DND-41 (cell line): Measurements from ENCODE around the gene NRXN2.

Source experiments
- EZH2 ChIP-seq: IDR thresholded peaks from 3 replicates; pipeline ENCODE4 v1.6.1; 2012; ENCODE audit warnings: borderline replicate concordance, low read depth, mild to moderate bottlenecking, moderate library complexity, low read length, inconsistent platforms; ENCODE audit not compliant: severe bottlenecking
- TF ChIP-seq, protein P1 (sequence below): IDR thresholded peaks from 2 replicates; pipeline ENCODE4 v1.5.1; 2012; ENCODE audit warnings: borderline replicate concordance, low read length, moderate library complexity, mild to moderate bottlenecking; ENCODE audit not compliant: poor library complexity, severe bottlenecking; ENCODE audit errors: extremely low read depth

- TF ChIP-seq, protein P1, sequence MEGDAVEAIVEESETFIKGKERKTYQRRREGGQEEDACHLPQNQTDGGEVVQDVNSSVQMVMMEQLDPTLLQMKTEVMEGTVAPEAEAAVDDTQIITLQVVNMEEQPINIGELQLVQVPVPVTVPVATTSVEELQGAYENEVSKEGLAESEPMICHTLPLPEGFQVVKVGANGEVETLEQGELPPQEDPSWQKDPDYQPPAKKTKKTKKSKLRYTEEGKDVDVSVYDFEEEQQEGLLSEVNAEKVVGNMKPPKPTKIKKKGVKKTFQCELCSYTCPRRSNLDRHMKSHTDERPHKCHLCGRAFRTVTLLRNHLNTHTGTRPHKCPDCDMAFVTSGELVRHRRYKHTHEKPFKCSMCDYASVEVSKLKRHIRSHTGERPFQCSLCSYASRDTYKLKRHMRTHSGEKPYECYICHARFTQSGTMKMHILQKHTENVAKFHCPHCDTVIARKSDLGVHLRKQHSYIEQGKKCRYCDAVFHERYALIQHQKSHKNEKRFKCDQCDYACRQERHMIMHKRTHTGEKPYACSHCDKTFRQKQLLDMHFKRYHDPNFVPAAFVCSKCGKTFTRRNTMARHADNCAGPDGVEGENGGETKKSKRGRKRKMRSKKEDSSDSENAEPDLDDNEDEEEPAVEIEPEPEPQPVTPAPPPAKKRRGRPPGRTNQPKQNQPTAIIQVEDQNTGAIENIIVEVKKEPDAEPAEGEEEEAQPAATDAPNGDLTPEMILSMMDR: no peak
- no peak for TF ChIP-seq EZH2
These were observed 63.4 kb downstream of the NRXN2 start for GRCh38 chr11:64659417-64660144.
